HepG2 (cell line): ENCODE results near the gene FGGY. TPM values are rescaled to one million over a fixed set of nuclear protein-coding genes. Genes with fewer than 3 reads are reported as not detected.

Source experiments
- CBX2 ChIP-seq, 2 experiments: fragments of 200-600 bp in 1 of 2; sonication (generic); formaldehyde crosslinking in 1 of 2; IDR thresholded peaks; 2 replicates each; pipeline versions ENCODE4 v1.7.0 to v1.8.1; 2018 to 2022; ENCODE audit warnings: low read depth in 2 of 2, low read length in 1 of 2, mild to moderate bottlenecking in 1 of 2, missing genetic modification reagents in 1 of 2
- IRF2 ChIP-seq: IDR thresholded peaks from 2 replicates; pipeline ENCODE4 v1.6.1; 2018; ENCODE audit warnings: missing genetic modification reagents, missing compliant biosample characterization
- ISL2 ChIP-seq: sonication (generic); formaldehyde crosslinking; IDR thresholded peaks from 2 replicates; pipeline ENCODE4 v1.5.0; 2020; ENCODE audit warnings: missing genetic modification reagents
- NCOA5 ChIP-seq: sonication (generic); formaldehyde crosslinking; IDR thresholded peaks from 2 replicates; pipeline ENCODE4 v1.4.0; 2020; ENCODE audit warnings: missing genetic modification reagents
- RBAK ChIP-seq: sonication (generic); formaldehyde crosslinking; IDR thresholded peaks from 2 replicates; pipeline ENCODE4 v1.5.1; 2020; ENCODE audit warnings: mild to moderate bottlenecking, missing genetic modification reagents
- SATB2 ChIP-seq: sonication (generic); formaldehyde crosslinking; IDR thresholded peaks from 2 replicates; pipeline ENCODE4 v1.5.0; 2020; ENCODE audit warnings: missing genetic modification reagents
- TMF1 ChIP-seq: sonication (generic); formaldehyde crosslinking; IDR thresholded peaks from 2 replicates; pipeline ENCODE4 v1.8.1; 2022; ENCODE audit warnings: low read depth, missing genetic modification reagents
- ZMYM3 ChIP-seq: sonication (generic); formaldehyde crosslinking; IDR thresholded peaks from 2 replicates; pipeline ENCODE4 v1.5.1; 2020; ENCODE audit warnings: mild to moderate bottlenecking, missing genetic modification reagents
- ZNF17 ChIP-seq: sonication (generic); formaldehyde crosslinking; IDR thresholded peaks from 2 replicates; pipeline ENCODE4 v1.5.0; 2020; ENCODE audit warnings: mild to moderate bottlenecking, missing genetic modification reagents
- ZNF589 ChIP-seq: sonication (generic); formaldehyde crosslinking; conservative IDR thresholded peaks from 2 replicates; pipeline ENCODE4 v1.8.0; 2022; ENCODE audit warnings: mild to moderate bottlenecking, moderate library complexity, missing genetic modification reagents
- ZNF615 ChIP-seq: sonication (generic); formaldehyde crosslinking; IDR thresholded peaks from 2 replicates; pipeline ENCODE4 v1.5.0; 2020; ENCODE audit warnings: mild to moderate bottlenecking, missing genetic modification reagents, borderline replicate concordance
- ZNF616 ChIP-seq: sonication (generic); formaldehyde crosslinking; IDR thresholded peaks from 2 replicates; pipeline ENCODE4 v1.5.0; 2020; ENCODE audit warnings: low read depth, mild to moderate bottlenecking, missing genetic modification reagents
- ZNF619 ChIP-seq: sonication (generic); formaldehyde crosslinking; IDR thresholded peaks from 2 replicates; pipeline ENCODE4 v1.4.0; 2020; ENCODE audit warnings: mild to moderate bottlenecking, missing genetic modification reagents
- ZNF713 ChIP-seq: sonication (generic); formaldehyde crosslinking; IDR thresholded peaks from 2 replicates; pipeline ENCODE4 v1.4.0; 2020; ENCODE audit warnings: mild to moderate bottlenecking, missing genetic modification reagents
- polyA plus RNA-seq, 8 experiments: library from polyadenylated mRNA; depleted of rRNA in 3 of 8; stranded (reverse) in 7 of 8; unstranded in 1 of 8; fragments of >200 nt; fragmentation: Illumina TruSeq in 4 of 8; extraction: Trizol in 4 of 8; gene quantifications; 2 replicates each; pipeline versions ENCODE4 v1.2.1 to v1.2.3, GENCODE V29; 2011 to 2016; ENCODE audit warnings: low read depth in 4 of 8, missing spikeins in 1 of 8, mixed read lengths in 1 of 8; ENCODE audit not compliant: insufficient read depth in 1 of 8
- total RNA-seq, 5 experiments: library from RNA; depleted of rRNA; stranded (reverse); fragments of >200 nt; fragmentation: Illumina TruSeq; extraction: Trizol; gene quantifications; 2 replicates each; pipeline ENCODE4 v1.2.3, GENCODE V29; 2016; ENCODE audit warnings: low read depth in 1 of 5
- TF ChIP-seq, protein P1 (sequence below), 2 experiments: fragments of 450-650 bp in 1 of 2; sonication (generic) in 1 of 2; formaldehyde crosslinking; IDR thresholded peaks; 2 replicates each; pipeline versions ENCODE4 v1.5.0 to v1.8.0; 2020 to 2022; ENCODE audit warnings: mild to moderate bottlenecking in 1 of 2, missing genetic modification reagents in 1 of 2
- TF ChIP-seq, protein P2 (sequence below): sonication (generic); formaldehyde crosslinking; IDR thresholded peaks from 2 replicates; pipeline ENCODE4 v1.4.0; 2020; ENCODE audit warnings: mild to moderate bottlenecking, missing genetic modification reagents
- TF ChIP-seq, protein P3 (sequence below): sonication (generic); formaldehyde crosslinking; IDR thresholded peaks from 2 replicates; pipeline ENCODE4 v1.8.1; 2023; ENCODE audit warnings: mild to moderate bottlenecking, missing genetic modification reagents, borderline replicate concordance
- TF ChIP-seq, protein P4 (sequence below): sonication (generic); formaldehyde crosslinking; IDR thresholded peaks from 2 replicates; pipeline ENCODE4 v1.8.0; 2022; ENCODE audit warnings: missing genetic modification reagents, mild to moderate bottlenecking, moderate library complexity, borderline replicate concordance

The FGGY gene
- total and polyA plus RNA-seq, 2 of the 13 experiments (the other 11 are each of a cell fraction or from before 2014, with no cell fraction given) = 15.7 to 27.5 TPM

DNA sequence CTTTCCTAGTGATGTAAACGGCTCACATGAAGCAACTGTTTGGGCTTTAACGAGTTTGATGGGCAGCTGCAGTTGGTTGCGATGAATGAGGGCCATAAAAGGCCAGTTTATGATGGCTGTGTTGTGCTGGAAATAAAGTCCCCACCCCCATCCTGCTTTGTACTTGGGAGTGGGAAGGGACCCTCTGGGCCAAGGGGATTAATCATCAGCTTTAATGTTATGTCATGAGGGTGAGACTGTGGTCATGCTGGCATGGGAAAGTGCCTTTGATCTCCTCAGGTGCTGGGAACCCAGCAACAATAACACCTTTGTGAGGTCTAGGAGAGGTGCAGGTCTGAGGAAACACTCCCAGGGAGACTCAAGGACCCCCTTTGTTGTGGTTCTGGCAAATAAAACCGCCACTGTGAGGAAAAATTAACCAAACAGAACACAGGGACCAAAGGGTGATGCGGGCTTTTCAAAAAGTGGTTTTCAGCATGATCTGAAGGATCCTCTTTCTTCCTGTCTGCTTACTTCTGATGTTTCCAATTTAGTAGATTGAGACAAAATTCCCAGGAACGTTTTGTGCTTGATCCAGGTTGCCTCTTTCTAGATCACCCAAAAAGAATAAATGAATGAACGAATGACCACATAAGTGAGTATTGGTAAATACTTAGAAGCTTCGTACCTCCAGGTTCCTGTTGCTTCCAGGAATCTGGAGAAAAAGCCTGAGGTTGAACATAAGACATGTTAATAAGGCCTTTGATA is 260.1 kb downstream of the FGGY start (continued):
- TF ChIP-seq, protein P1, sequence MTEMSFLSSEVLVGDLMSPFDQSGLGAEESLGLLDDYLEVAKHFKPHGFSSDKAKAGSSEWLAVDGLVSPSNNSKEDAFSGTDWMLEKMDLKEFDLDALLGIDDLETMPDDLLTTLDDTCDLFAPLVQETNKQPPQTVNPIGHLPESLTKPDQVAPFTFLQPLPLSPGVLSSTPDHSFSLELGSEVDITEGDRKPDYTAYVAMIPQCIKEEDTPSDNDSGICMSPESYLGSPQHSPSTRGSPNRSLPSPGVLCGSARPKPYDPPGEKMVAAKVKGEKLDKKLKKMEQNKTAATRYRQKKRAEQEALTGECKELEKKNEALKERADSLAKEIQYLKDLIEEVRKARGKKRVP (CRISPR knock-in tag; IDR thresholded peaks at IDR 0.05) = peak in 1 of 2 experiments; percentile 84; a peak in 2 of 4 replicates
- TF ChIP-seq, protein P2, sequence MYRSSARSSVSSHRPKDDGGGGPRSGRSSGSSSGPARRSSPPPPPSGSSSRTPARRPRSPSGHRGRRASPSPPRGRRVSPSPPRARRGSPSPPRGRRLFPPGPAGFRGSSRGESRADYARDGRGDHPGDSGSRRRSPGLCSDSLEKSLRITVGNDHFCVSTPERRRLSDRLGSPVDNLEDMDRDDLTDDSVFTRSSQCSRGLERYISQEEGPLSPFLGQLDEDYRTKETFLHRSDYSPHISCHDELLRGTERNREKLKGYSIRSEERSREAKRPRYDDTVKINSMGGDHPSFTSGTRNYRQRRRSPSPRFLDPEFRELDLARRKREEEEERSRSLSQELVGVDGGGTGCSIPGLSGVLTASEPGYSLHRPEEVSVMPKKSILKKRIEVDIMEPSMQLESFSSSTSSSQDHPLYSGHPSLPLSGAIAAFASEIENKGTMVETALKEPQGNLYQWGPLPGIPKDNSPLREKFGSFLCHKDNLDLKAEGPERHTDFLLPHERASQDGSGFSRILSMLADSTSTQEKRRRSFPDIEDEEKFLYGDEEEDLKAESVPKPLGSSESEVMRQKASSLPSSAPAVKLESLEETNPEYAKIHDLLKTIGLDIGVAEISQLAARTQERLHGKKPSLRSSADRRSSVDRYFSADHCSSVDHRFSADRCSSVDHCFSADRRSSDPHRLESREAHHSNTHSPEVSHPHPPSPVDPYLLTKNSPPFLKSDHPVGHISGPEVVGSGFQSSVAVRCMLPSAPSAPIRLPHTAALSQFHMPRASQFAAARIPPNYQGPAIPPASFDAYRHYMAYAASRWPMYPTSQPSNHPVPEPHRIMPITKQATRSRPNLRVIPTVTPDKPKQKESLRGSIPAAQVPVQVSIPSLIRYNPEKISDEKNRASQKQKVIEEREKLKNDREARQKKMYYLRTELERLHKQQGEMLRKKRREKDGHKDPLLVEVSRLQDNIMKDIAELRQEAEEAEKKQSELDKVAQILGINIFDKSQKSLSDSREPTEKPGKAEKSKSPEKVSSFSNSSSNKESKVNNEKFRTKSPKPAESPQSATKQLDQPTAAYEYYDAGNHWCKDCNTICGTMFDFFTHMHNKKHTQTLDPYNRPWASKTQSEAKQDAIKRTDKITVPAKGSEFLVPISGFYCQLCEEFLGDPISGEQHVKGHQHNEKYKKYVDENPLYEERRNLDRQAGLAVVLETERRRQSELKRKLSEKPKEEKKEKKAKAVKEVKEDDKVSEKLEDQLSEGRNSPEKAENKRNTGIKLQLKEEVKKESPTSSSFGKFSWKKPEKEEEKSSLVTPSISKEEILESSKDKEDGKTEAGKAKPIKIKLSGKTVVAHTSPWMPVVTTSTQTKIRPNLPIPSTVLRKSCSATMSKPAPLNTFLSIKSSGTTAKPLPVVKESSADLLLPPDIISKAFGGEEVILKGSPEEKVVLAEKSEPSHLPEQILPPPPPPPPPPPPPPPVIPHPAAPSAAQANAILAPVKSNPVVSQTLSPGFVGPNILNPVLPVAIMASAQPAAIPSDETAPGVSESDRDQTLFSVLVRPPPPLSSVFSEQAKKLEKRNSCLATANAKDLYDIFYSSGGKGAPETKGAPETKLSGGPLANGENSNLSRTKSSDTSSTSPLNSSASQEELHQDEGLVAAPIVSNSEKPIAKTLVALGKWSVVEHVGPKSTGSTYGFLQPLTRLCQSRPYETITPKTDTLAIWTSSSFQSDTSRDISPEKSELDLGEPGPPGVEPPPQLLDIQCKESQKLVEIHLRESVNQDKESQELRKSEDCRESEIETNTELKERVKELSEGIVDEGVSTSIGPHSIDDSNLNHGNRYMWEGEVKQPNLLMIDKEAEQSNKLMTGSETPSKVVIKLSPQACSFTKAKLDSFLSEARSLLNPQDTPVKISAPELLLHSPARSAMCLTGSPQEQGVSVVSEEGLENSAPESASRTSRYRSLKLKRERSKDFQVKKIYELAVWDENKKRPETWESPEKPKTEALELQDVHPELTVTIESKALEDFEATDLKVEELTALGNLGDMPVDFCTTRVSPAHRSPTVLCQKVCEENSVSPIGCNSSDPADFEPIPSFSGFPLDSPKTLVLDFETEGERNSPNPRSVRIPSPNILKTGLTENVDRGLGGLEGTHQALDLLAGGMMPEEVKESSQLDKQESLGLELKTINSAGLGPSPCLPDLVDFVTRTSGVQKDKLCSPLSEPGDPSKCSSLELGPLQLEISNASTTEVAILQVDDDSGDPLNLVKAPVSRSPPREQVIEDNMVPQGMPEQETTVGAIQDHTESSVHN = no peak
- TF ChIP-seq ZMYM3 (CRISPR knock-in tag) (peak; percentile 81), ZNF17 (CRISPR knock-in tag) (no peak), ZNF713 (no peak), SATB2 (CRISPR knock-in tag) (no peak), ZNF589 (CRISPR knock-in tag) (peak; percentile 68; the same call in 1 of the 2 replicates), NCOA5 (CRISPR knock-in tag) (no peak), IRF2 (CRISPR knock-in tag) (peak; percentile 70), ISL2 (CRISPR knock-in tag) (peak; percentile 99), CBX2 (IDR thresholded peaks at IDR 0.05; ENCODE audit: low read depth, low read length) (no peak), CBX2 (CRISPR knock-in tag; IDR thresholded peaks at IDR 0.05; ENCODE audit: low read depth) (0 out of 2 replicates have a peak, but pooled peaks have one; percentile 48), TMF1 (CRISPR knock-in tag) (no peak), RBAK (no peak), ZNF619 (CRISPR knock-in tag) (no peak), ZNF616 (CRISPR knock-in tag) (no peak), ZNF615 (no peak)
- TF ChIP-seq, protein P3, sequence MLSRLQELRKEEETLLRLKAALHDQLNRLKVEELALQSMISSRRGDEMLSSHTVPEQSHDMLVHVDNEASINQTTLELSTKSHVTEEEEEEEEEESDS (CRISPR knock-in tag) = 0 out of 2 replicates have a peak, but pooled peaks have one; percentile 21
- TF ChIP-seq, protein P4, sequence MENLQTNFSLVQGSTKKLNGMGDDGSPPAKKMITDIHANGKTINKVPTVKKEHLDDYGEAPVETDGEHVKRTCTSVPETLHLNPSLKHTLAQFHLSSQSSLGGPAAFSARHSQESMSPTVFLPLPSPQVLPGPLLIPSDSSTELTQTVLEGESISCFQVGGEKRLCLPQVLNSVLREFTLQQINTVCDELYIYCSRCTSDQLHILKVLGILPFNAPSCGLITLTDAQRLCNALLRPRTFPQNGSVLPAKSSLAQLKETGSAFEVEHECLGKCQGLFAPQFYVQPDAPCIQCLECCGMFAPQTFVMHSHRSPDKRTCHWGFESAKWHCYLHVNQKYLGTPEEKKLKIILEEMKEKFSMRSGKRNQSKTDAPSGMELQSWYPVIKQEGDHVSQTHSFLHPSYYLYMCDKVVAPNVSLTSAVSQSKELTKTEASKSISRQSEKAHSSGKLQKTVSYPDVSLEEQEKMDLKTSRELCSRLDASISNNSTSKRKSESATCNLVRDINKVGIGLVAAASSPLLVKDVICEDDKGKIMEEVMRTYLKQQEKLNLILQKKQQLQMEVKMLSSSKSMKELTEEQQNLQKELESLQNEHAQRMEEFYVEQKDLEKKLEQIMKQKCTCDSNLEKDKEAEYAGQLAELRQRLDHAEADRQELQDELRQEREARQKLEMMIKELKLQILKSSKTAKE (CRISPR knock-in tag) = peak; percentile 98
